H1 (cell line): ENCODE results near the gene TMEM145. TPM values are rescaled to one million over a fixed set of nuclear protein-coding genes. Genes with fewer than 3 reads are reported as not detected.

ENCODE experiments used
- ATF3 ChIP-seq: IDR thresholded peaks from 2 replicates; pipeline ENCODE4 v1.6.1; 2011; ENCODE audit warnings: low read depth, mild to moderate bottlenecking, low read length; ENCODE audit not compliant: insufficient read depth
- CTCF ChIP-seq, 3 experiments: IDR thresholded peaks; 1 replicate in 2 of 3; 2 replicates in 1 of 3; pipeline versions ENCODE4 v1.5.1 to v1.6.1; 2011; ENCODE audit warnings: low read length in 3 of 3, mild to moderate bottlenecking in 3 of 3, inconsistent platforms in 2 of 3, low read depth in 1 of 3, moderate library complexity in 1 of 3; ENCODE audit not compliant: insufficient read depth in 1 of 3; ENCODE audit errors: control extremely low read depth in 1 of 3
- NANOG ChIP-seq: IDR thresholded peaks from 2 replicates; pipeline ENCODE4 v1.6.1; 2011; ENCODE audit warnings: low read length, low read depth, mild to moderate bottlenecking, inconsistent platforms; ENCODE audit not compliant: insufficient read depth, poor library complexity, severe bottlenecking
- SIN3A ChIP-seq, 2 experiments: IDR thresholded peaks in 1 of 2; conservative IDR thresholded peaks in 1 of 2; 2 replicates each; pipeline ENCODE4 v1.6.1; 2011 to 2012; ENCODE audit warnings: low read length in 2 of 2, improper control_type of control experiment in 1 of 2, low read depth in 1 of 2, mild to moderate bottlenecking in 1 of 2
- TAF7 ChIP-seq: optimal IDR thresholded peaks from 2 replicates; pipeline ENCODE3; 2011; ENCODE audit warnings: low read depth, mild to moderate bottlenecking, inconsistent platforms, low read length, moderate library complexity, borderline replicate concordance
- USF2 ChIP-seq: IDR thresholded peaks from 2 replicates; pipeline ENCODE4 v1.6.1; 2011; ENCODE audit warnings: low read length, improper control_type of control experiment
- polyA plus RNA-seq, 7 experiments: library from polyadenylated mRNA; depleted of rRNA in 3 of 7; stranded (reverse) in 5 of 7; unstranded in 2 of 7; fragments of >200 nt in 5 of 7; fragments of 200-250 nt in 2 of 7; gene quantifications; 1 replicate in 5 of 7; 2 replicates in 1 of 7; 4 replicates in 1 of 7; pipeline versions ENCODE4 v1.2.1 to v1.2.3, GENCODE V29; 2011 to 2013; ENCODE audit warnings: missing spikeins in 2 of 7, mixed read lengths in 2 of 7
- total RNA-seq: library from RNA; stranded (reverse); fragmentation: NEBNext Ultra II Directional; extraction: Animal tissue kit (Norgen Biotek cat#: 25700); gene quantifications from 2 replicates; pipeline ENCODE4 v1.2.1, GENCODE V29; 2021

TMEM145 gene
- total and polyA plus RNA-seq, 2 of the 8 experiments (the other 6 are each of a cell fraction or from before 2014, with no cell fraction given): 2.3 to 4.7 TPM

GRCh38 chr19:42328854-42329253 lies 15.7 kb downstream of the TMEM145 start (continued):
- TF ChIP-seq SIN3A (conservative IDR thresholded peaks at IDR 0.05 in 1 of 2, IDR thresholded peaks at IDR 0.05 in 1 of 2; ENCODE audit: low read depth in 1 of 2, low read length in 2 of 2) (no peak), NANOG (no peak), TAF7 (no peak), CTCF (IDR thresholded peaks at IDR 0.05; ENCODE audit: control extremely low read depth in 1 of 3, insufficient read depth in 1 of 3, low read depth in 1 of 3, low read length in 3 of 3) (no peak), ATF3 (no peak), USF2 (no peak)
